CD1c-positive myeloid dendritic cell (primary cell): ENCODE data around the gene ITGA7.

Experiments
- DNase-seq: peaks from one replicate; pipeline ENCODE4 v3.0.0-alpha.2; 2016; ENCODE audit errors: extremely low spot score

ITGA7 gene, protein sequence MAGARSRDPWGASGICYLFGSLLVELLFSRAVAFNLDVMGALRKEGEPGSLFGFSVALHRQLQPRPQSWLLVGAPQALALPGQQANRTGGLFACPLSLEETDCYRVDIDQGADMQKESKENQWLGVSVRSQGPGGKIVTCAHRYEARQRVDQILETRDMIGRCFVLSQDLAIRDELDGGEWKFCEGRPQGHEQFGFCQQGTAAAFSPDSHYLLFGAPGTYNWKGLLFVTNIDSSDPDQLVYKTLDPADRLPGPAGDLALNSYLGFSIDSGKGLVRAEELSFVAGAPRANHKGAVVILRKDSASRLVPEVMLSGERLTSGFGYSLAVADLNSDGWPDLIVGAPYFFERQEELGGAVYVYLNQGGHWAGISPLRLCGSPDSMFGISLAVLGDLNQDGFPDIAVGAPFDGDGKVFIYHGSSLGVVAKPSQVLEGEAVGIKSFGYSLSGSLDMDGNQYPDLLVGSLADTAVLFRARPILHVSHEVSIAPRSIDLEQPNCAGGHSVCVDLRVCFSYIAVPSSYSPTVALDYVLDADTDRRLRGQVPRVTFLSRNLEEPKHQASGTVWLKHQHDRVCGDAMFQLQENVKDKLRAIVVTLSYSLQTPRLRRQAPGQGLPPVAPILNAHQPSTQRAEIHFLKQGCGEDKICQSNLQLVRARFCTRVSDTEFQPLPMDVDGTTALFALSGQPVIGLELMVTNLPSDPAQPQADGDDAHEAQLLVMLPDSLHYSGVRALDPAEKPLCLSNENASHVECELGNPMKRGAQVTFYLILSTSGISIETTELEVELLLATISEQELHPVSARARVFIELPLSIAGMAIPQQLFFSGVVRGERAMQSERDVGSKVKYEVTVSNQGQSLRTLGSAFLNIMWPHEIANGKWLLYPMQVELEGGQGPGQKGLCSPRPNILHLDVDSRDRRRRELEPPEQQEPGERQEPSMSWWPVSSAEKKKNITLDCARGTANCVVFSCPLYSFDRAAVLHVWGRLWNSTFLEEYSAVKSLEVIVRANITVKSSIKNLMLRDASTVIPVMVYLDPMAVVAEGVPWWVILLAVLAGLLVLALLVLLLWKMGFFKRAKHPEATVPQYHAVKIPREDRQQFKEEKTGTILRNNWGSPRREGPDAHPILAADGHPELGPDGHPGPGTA

DNA sequence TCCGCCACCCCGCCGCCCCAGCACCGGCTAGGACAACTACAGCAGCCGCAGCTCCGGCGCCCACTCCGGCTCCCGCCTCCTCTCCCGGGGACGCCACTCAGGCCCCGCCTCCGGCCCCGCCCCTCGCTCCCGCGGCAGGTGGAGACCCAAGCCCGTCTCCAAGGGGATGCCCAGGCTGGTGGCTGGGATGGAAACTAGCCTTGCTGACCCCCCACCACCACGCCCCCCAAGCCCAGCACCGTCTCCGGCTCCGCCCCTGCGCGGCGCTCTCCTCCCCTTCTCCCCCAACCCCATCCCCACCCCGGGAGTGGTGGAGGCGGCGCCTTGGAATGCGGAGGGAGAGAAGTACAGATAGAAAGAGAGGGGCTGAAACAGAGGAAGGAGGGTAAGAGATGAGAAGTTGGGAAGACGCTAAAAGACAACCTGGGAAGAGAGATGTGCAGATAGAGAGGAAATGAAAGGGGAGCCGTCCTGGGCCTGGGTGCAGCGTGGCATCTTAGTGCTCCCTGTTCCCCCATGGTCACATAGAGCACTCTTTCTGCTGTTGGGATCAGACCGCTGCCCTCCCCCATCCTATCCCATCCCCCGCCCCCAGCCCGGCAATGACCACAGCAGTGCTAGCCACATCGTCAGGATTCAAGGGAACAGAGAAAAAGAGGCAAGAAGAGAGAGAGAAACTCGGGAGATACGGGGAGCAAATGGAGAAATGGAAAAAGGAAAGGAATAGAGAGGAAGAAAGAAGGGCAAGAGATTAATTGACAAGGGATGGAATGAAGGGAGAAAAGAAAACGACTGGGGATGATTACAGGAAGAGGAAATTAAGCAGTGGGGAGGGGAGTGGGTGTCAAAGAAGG lies at the start of gene ITGA7:
Gene ITGA7 (minus strand): TSS at position 64 of the 854 bp plus-strand sequence. CDS start 222 bp downstream, outside the sequence.
- peak; percentile 24 for DNase-seq

DNA sequence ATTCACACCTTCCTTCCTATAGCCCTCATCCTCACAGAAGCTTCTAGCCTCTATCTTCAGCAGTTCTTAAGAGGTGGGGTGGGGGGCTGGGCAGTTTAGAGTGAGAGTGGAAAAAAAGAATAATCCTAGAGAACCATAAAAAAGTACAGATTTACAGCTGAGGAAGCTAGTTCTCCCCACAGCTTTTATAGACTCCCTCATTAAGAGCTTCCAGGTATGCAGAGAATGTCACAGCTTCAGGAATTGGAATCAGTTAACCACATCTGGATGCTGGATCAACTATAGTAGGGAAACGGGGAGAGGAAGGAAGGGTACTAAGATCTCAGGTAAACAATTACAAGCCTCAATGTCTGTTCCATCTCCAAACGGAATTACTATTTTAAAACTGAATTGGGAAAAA lies 47.5 kb upstream of the ITGA7 start:
- no peak for DNase-seq

DNA sequence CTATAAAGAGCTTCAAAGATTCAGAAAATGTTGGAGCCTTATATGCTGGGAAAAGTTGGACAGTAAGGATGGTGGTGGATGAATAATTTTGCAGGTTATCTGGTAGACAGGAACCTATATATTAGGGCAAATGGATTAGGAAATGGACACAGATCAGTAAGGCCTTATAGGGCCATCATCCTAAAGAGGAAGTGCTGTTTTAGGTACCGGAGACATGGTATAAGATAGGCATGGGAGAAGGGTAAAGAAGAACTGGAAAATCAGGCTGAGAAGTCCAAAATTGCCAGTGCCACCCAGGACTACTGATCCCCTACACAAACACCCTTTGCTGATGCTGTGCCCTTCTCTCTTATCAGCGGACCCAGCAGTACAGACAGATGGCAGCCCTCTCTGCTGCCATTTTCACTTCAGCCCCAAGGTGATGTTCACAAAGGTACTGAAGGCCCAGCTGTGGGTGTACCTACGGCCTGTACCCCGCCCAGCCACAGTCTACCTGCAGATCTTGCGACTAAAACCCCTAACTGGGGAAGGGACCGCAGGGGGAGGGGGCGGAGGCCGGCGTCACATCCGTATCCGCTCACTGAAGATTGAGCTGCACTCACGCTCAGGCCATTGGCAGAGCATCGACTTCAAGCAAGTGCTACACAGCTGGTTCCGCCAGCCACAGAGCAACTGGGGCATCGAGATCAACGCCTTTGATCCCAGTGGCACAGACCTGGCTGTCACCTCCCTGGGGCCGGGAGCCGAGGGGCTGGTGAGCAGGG lies 40.7 kb upstream of the ITGA7 start:
- no peak for DNase-seq

DNA sequence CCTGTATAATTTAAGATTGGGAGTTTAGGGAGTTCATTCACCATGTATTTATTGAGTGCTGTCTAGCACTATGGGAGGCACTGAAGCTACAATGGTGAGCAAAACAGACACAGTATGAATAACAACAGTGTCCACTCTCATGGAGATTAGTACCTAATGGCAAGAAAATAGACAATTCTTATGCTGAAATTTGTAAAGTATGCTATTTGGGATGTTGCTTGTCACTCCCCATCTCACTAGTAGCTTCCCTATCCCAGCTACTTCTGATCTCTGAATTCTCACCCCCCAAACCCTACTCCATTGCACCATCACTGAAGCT lies 39.2 kb upstream of the ITGA7 start:
- no peak for DNase-seq

DNA sequence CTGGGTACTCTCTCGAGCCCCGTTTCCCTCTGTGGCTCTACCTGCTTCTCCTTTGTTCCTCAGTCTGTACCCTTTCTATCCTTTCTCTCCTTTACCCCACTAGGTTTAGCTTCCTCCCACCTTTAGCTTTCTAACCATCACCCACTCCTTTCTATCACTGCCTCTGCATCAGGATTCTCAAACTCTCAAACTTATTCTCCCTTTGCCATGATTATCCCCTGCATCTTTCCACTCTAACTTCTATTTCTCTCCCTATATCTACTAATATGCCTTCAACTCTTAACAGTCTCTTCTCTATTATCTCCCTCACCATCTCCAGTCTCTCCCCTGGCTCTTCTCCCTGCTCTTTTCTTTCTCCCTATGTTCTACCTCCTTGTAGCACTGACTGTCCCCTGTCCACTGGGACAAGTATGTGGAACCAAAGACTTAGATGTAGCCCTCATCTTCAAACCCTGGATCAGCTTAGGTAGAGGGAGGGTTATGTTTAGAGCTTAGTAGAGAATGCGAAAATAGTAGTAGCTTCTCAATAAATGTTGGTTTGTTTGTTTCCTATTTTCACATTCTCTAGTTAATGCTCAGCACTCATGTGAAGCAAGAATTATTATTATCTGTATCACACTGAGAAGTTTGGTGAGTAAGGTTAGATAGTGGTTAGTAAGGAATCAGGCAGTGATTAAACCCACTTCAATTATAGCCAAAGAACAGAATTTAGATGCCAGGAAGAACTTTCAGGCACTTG lies 38.6 kb upstream of the ITGA7 start:
- DNase-seq = no peak

DNA sequence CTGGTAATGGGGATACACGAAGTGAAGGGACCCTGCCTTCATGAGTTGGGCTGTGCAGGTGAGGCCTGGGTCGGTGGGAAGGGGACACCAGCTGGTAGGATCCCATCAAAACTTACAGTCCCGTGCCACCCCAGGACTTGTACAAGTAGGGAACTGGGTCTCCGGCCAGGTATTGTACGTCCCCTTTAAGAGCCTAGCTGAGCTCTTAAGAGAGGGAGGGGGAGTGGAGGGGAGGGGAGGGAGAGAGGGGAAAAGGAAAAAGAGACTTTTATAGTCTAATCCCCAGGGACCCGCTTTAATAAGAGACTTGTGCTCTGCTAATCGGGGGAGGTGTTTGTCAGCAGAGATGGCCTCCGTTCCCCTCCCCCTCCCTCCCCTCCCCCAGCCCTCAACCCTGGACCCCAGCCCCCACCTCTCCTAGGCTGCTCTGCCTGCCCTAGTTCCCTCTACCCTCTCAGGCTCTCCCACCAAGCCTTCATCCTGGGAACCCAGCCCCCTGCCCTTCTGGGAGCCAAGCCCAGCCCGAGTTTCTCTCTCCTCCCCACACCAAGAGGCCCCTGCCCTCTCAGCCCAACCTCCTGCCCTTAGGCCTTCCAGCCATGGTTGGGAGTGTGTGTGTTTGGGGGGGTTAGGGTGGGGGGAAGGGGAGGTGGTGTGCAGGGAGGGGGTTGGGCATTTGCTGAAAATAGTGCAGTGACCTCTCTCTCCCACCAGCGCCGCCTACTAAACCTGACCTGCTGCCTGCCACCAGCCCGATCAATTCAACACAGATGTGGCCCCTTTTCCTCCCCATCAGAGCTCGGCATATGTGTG lies 37.9 kb upstream of the ITGA7 start:
- no peak for DNase-seq

DNA sequence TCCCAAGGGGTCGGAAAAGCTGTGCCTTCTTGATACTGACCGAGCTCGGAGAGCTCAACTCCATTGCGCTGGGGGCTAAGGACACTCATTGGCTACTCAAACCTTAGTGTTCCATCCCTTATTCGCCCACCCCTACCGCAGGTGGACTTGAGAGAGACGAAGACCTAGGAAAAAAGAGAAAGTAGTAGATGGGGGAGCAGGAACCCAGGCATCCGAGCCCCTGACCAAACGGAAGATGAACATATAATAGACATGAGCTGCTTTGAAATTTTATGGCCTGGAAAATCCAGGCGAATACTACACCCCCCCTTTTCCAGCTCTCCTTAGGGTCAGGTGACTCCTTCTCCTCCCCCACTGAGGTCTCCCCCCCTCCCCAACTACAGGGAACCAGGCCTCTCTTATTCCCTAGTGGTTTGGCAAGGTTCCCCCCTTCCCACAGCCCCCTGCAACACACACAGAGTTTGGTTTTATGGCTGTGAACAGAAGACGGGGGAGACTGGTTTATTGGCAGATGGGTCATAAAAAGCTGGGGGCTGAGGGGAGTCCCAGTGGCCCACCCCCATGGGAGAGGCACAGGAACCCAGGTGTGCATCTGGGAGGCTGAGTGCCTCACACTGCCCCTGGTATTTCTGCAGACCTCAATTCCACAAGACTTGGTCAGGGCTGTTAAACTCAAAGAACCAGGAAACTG lies 36.8 kb upstream of the ITGA7 start:
- no peak for DNase-seq

DNA sequence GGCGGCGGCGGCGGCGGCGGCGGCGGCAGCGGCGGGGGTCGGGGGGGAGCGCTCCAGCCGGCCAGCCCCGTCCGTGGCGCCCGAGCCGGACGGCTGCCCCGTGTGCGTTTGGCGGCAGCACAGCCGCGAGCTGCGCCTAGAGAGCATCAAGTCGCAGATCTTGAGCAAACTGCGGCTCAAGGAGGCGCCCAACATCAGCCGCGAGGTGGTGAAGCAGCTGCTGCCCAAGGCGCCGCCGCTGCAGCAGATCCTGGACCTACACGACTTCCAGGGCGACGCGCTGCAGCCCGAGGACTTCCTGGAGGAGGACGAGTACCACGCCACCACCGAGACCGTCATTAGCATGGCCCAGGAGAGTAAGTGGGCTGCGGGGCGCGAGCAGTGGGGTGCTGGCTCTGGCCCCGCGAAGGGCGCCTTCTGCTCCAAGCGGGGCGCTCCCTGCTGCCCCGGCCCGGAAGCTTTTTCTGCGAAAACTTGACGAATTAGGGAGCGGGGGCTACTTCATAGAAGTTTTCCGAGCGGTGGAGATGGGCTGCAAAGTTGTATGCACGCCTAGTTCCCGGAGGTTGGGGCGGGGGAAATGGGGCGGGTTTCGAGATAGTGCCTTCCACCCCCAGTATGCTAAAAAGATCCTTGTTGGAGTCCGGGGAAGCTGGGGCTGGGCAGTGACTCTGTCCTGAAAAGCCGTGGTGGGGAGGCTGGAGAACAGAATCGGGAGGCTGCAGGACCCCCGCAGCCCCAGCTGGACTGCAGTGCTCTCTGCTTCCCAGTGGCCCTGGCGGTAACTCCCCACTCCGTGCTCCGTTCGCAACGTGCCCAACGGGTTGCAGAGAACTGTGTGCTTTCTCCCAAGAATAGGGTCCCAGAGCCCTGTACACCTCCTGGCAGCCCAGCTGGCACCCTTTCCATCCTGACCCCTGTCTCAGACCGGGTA lies 36.0 kb upstream of the ITGA7 start:
- DNase-seq = peak; percentile 61

DNA sequence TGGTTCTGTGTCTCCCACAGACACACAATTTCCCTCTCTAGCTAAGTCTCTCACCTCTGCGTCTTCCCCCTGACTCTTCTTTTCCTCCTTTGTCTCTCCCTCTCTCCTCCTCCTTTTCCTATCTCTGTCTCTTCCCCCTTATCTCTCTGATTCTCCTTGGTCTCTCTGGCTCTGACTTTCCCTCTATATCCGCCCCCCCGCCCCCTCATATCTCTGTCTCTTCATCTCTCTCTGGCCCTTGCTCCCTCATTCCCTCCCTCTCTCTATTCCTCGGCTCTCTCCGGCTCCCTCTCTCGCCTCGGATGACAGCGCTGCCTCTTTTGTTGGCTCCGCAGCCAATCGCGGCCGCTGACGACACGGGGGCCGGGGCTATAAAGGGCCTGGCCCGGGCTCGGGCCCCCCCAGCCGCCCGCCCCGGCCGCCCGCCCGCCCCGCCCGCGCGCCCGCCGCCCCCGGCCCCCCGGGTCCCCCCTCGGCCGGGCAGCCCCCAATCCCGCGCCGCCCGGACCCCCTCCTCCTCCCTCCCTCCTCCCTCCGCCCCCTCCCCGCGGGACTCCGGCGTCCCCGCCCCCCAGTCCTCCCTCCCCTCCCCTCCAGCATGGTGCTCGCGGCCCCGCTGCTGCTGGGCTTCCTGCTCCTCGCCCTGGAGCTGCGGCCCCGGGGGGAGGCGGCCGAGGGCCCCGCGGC lies 35.2 kb upstream of the ITGA7 start, which contains the start of gene GDF11:
Gene GDF11 (plus strand): TSS at position 404 of the 687 bp plus-strand sequence. CDS start 195 bp downstream, at position 599.
- DNase-seq = peak; percentile 40

DNA sequence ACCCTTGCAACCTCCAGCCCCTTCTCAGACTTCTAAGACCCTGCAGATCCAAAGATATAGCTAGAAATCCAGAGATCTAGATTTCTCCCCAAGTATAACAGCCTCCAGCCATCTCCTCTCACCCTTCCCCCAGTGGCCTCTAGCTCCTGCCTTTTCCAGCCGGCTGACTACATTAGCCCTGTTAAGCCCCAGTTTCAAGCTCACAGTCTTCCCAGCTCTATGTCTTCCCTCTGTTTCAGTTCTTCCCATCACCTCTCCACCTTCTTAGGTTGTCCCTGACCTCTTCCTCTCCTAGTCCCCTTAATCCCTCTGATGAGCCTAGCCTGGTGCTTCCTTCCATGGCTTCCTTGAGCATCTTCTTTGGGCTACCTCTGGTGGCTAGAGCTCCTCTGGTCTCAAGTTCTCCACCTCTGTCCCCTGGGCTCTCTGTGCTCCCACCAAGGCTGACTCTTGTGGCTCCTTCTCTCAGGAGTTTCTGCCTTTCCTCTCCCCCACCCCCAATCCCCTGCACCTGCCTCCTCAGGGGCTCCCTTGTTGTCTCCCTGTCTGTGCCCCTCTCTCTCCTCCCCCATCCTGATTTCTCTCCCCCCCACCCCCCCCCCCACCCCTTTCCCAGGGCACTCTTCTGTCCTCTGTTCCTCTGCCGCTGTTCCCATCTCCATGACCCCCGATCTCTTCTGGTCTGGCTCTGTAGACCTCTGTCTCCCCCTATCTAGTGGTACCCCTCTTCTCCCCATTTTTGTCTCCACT lies 34.4 kb upstream of the ITGA7 start:
- no peak for DNase-seq

DNA sequence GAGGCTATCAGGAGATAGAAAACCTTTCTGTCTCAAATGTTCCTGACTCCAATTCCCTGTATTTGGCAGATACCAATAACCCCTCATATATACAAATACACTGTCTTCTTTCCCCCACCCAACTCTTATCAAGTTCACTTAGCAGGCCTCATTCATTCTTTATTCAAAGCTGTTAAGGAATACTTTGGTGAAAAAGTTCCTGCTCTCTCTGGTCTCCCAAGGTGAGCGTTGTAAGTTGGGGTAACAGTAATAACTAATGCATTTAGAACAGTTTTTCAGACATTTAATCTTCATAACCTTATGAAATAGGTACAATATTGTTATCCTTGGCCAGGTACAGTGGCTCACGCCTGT lies 31.3 kb upstream of the ITGA7 start:
- no peak for DNase-seq

DNA sequence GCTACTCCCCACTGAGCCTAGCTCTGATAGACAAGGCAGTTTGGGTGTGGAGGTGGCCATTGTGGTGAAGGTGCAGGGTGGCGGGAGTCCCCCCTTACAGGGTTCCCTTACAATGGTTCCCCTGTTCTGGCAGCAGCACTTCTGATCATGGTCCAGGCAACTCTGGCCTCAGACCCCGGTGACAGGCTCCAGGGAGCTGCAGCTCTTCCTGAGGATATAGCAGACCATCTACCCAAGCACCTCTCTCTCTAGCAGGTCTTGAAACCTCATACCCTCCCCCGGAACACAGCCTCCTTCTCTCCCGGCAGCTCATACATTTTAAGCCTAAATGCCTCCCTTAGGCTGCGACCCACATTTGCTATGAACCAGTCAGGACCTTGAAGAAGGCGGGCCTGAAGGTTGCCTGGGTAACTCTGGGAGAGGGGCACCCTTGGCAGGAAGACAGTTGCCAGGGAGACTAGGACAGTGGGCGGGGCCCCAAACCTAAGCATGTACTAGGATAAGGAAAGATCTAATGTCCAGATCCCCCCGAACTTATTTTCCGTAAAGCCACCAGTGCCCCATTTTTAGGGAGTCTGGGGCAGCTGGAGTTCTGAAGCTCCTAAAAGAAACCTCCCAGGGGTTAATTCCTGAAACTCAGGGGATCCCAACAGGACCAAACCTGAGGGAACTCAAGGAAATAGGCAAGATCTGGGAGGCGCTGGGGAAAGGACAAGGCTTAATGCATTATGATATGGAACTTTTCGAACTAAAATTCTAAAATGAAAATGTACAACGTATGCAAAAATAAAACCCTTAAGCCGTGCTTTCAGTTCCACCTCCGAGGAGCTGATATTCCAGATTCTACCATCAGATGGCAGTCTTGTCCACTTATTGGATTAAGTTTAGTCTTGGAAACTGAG lies 30.7 kb upstream of the ITGA7 start:
- DNase-seq = peak; percentile 94

DNA sequence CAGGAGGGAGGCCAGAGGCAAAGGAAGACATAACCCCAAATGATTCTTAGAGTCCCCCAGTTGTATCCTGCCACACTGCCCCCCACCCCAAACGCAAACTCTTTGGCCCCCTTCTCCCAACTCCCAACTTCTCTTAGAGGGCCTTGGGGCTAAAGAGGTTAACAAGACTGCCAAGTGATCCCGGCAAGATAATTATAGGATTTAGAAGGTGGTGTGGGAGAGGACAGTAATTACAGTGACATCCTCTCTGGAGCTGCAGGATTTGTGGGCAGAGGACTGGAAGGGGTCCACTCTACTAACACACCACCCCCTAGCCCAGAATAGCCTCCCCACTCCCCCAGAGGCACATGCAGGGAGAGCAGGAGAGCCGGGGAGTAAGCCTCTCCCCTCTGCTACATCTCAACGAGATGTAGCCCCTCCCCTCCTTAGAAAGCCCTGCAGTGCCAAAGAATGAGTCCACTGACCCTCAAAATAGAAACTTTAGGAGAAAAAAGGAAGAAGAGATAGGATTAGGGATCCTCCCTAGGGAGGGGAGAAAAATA lies 29.9 kb upstream of the ITGA7 start:
- no peak for DNase-seq

DNA sequence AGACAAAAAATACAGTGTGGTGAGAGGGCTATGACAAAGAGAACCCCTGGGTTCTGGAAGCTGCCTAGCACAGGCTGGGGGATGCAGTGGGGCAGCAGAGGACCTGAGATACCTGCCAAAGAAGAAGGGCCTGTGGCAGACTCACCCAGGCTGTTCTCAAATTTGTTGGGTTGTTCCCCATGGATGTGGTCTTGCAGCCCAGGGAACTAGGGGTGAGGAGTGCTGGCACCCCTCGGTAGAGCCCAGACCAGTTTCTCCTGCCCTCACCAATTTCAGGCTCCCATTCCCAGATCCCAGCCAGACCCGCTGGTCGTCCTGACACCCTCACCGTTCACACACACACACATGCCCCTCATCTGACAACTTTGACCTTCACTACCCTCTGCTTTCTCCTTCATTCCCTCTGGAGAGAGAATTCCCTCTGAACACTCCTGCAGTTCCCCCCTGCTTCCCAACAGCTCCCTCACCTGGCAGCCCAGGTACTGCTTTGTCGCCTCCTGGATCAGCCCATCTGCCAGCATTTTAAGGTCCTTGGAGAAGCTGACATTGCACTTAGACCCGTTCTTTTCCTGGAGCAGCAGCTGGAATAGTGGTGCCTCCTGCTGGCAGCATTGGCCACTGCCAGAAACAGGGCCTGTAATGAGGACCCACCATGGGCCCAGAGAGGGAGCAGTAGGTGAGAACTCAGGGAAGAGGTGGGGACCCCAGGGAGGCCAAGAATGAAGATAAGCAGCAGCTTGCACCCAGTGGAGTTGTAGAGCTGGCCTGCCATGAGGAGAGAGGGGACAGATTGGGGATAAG lies 29.3 kb upstream of the ITGA7 start:
- peak; percentile 75 for DNase-seq
